HG03520 (cell line): ENCODE results near the gene USP35.

Experiments
- ATAC-seq: cut with Tn5 transposase; IDR thresholded peaks from one replicate; pipeline ENCODE4 v1.9.1; 2021; ENCODE audit warnings: mild to moderate bottlenecking, moderate library complexity; ENCODE audit not compliant: unreplicated experiment

USP35 gene

DNA sequence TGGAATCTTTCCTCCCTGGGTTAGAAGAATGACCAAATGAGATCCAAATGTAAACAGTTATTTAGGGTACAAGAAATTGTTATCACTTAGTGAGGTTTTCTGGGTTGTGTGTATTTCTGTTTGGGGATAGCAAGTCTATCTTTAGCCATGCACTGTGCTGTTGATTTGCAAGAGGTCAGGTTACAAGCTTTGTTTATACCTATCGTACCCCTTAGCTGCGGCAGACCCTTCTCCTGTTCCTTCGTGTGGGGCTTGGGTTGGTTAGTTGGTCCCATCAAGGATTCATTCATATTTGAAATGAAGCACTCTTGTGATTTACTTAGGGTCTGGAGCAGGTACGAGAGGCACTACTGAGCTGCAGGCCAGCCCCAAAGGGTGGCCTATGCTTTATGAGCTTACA is 72.6 kb downstream of the USP35 start:
- ATAC-seq, result no peak

DNA sequence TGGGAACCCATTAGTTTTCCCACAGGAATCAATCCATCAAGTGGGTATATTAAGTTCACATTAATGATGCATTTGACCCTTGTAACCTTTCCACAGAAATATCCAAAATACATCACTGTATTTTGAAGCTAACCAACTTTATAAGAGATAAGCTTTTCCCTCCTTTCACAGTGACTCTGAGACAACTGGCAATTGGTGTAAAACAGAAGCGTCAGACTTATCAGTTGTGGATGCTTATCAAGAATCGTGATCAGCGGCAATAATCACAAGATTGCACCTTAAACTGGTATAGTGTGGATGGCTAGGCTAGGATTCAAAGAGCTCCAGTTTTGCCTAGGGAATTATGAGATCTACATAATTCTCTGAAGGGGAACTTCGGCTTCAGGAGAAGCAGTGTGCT is 73.1 kb downstream of the USP35 start:
- ATAC-seq, result no peak

- ATAC-seq, result no peak
These were observed 73.5 kb downstream of the USP35 start for GRCh38 chr11:78262238-78262637.

DNA sequence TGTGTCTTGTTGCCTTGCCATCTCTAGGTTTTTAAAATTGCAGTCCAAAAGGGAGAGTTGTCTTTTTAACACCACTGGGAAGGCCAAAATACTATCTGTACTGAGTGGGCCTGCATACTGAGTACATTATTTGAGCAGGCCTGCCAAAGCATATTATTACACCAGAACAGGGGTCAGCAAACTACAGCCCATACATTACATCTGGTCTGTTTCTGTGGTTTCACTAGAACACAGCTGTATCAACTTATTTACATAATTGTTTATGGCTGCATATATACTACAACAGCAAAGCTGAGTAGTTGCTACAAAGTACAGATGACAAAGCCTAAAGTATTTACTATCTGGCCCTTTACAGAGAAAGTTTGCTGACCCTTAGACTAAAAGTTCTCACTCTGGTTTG is 74.0 kb downstream of the USP35 start:
- no peak for ATAC-seq
